H1 (cell line): ENCODE measurements around the gene MSI2. TPM values are rescaled to one million over a fixed set of nuclear protein-coding genes. Genes with fewer than 3 reads are reported as not detected.

Experiments
- CTCF ChIA-PET: fragments of 300-600 bp; sonication (Branson Sonifier 250); formaldehyde crosslinking; loops from one replicate; lab custom pipeline; 2021; ENCODE audit not compliant: partially characterized antibody; lab: Charles Lee
- POLR2A ChIA-PET: fragments of 300-600 bp; sonication (Branson Sonifier 250); formaldehyde crosslinking; loops from one replicate; lab custom pipeline; 2021; ENCODE audit warnings: inconsistent platforms; ENCODE audit not compliant: partially characterized antibody; lab: Charles Lee
- DNase-seq, 2 experiments: peaks; one replicate each; pipeline versions ENCODE4 v3.0.0 to v3.0.0-alpha.2; 2010 to 2022; ENCODE audit warnings: low spot score in 2 of 2, low read depth in 1 of 2, mixed read lengths in 1 of 2
- FAIRE-seq: peaks from 2 replicates; lab custom pipeline; 2011; peaks lifted over from hg19 to GRCh38; lab: Jason Lieb, UNC
- H2AFZ ChIP-seq: 2 replicates; pipeline ENCODE4 v1.8.1; 2012; ENCODE audit warnings: low read length, inconsistent platforms
- H2AK5ac ChIP-seq: 2 replicates; pipeline ENCODE4 v1.6.1; 2013; ENCODE audit warnings: low read depth, low read length
- H2BK120ac ChIP-seq: replicated peaks from 2 replicates; pipeline ENCODE3; 2013; ENCODE audit warnings: low read depth, low read length, inconsistent platforms
- H2BK12ac ChIP-seq: 2 replicates; pipeline ENCODE4 v1.6.1; 2013; ENCODE audit warnings: low read depth, low read length
- H2BK15ac ChIP-seq: 2 replicates; pipeline ENCODE4 v1.6.1; 2013; ENCODE audit warnings: low read length
- H2BK20ac ChIP-seq: 2 replicates; pipeline ENCODE4 v1.6.1; 2013; ENCODE audit warnings: low read length
- H2BK5ac ChIP-seq: 2 replicates; pipeline ENCODE4 v1.6.1; 2013; ENCODE audit warnings: low read depth, low read length
- H3K14ac ChIP-seq: 2 replicates; pipeline ENCODE4 v1.6.1; 2013; ENCODE audit warnings: inconsistent platforms; ENCODE audit not compliant: insufficient read length
- H3K18ac ChIP-seq: 2 replicates; pipeline ENCODE4 v1.6.1; 2013; ENCODE audit warnings: low read length; ENCODE audit errors: extremely low read depth
- H3K23ac ChIP-seq: 2 replicates; pipeline ENCODE4 v1.6.1; 2013; ENCODE audit warnings: inconsistent platforms; ENCODE audit not compliant: insufficient read length
- H3K23me2 ChIP-seq: 2 replicates; pipeline ENCODE4 v1.6.1; 2013; ENCODE audit warnings: low read depth, low read length
- H3K27ac ChIP-seq: 2 replicates; pipeline ENCODE4 v1.6.1; 2011; ENCODE audit warnings: low read depth, low read length, inconsistent platforms
- H3K27me3 ChIP-seq, 4 experiments: replicated peaks in 1 of 4; 1 replicate in 1 of 4; 2 replicates in 3 of 4; pipeline versions ENCODE4 v1.6.1 to v1.8.1; 2011 to 2013; ENCODE audit warnings: low read length in 3 of 4, mild to moderate bottlenecking in 3 of 4, inconsistent platforms in 2 of 4, mixed read lengths in 2 of 4, moderate library complexity in 1 of 4; ENCODE audit not compliant: control insufficient read depth in 3 of 4, insufficient read depth in 3 of 4; ENCODE audit errors: extremely low read depth in 1 of 4
- H3K36me3 ChIP-seq, 4 experiments: 2 replicates each; pipeline versions ENCODE4 v1.6.1 to v1.8.1; 2011 to 2013; ENCODE audit warnings: mild to moderate bottlenecking in 4 of 4, low read length in 3 of 4, moderate library complexity in 2 of 4, control low read depth in 1 of 4, inconsistent platforms in 1 of 4; ENCODE audit not compliant: insufficient read depth in 4 of 4, control insufficient read depth in 2 of 4
- H3K4ac ChIP-seq: replicated peaks from 2 replicates; pipeline ENCODE3; 2013; ENCODE audit warnings: low read length, low read depth, mixed read lengths, inconsistent platforms; ENCODE audit not compliant: insufficient read length
- H3K4me1 ChIP-seq, 4 experiments: replicated peaks in 1 of 4; 1 replicate in 1 of 4; 2 replicates in 3 of 4; pipeline versions ENCODE4 v1.6.1 to v1.8.1; 2011 to 2013; ENCODE audit warnings: low read length in 3 of 4, inconsistent platforms in 2 of 4, mixed read lengths in 1 of 4; ENCODE audit not compliant: insufficient read depth in 4 of 4, control insufficient read depth in 3 of 4
- H3K4me2 ChIP-seq, 2 experiments: 2 replicates each; pipeline versions ENCODE4 v1.6.1 to v1.8.1; 2011 to 2013; ENCODE audit warnings: low read depth in 2 of 2, low read length in 2 of 2, control low read depth in 1 of 2, inconsistent platforms in 1 of 2, mild to moderate bottlenecking in 1 of 2; ENCODE audit not compliant: insufficient read depth in 1 of 2
- H3K4me3 ChIP-seq, 4 experiments: fragments of 200-600, 300-600 bp in 1 of 4; sonication (generic), shearing (Covaris generic), sonication (Bioruptor Twin) in 1 of 4; 2 replicates each; pipeline versions ENCODE4 v1.5.1 to v1.8.1; 2011 to 2016; ENCODE audit warnings: low read length in 4 of 4, low read depth in 3 of 4, control low read depth in 2 of 4, inconsistent platforms in 2 of 4, mild to moderate bottlenecking in 2 of 4, mixed read lengths in 1 of 4, moderate library complexity in 1 of 4; ENCODE audit not compliant: insufficient read depth in 2 of 4; ENCODE audit errors: extremely low read depth in 1 of 4
- H3K56ac ChIP-seq: replicated peaks from 2 replicates; pipeline ENCODE3; 2013; ENCODE audit warnings: low read depth, mild to moderate bottlenecking, mixed read lengths, low read length, inconsistent platforms; ENCODE audit not compliant: insufficient read length
- H3K79me1 ChIP-seq: 2 replicates; pipeline ENCODE4 v1.6.1; 2013; ENCODE audit warnings: low read depth, low read length, control low read depth
- H3K79me2 ChIP-seq, 2 experiments: 2 replicates each; pipeline versions ENCODE4 v1.6.1 to v1.8.1; 2012 to 2013; ENCODE audit warnings: low read length in 2 of 2, mild to moderate bottlenecking in 2 of 2, inconsistent platforms in 1 of 2; ENCODE audit not compliant: insufficient read depth in 2 of 2, control insufficient read depth in 1 of 2
- H3K9ac ChIP-seq, 4 experiments: replicated peaks in 1 of 4; 1 replicate in 1 of 4; 2 replicates in 3 of 4; pipeline versions ENCODE4 v1.6.1 to v1.8.1; 2011 to 2013; ENCODE audit warnings: low read depth in 3 of 4, low read length in 3 of 4, control low read depth in 2 of 4, mild to moderate bottlenecking in 2 of 4, moderate library complexity in 2 of 4, inconsistent platforms in 1 of 4; ENCODE audit errors: extremely low read depth in 1 of 4
- H3K9me3 ChIP-seq, 2 experiments: 2 replicates each; pipeline versions ENCODE4 v1.6.1 to v1.8.1; 2012 to 2013; ENCODE audit warnings: mild to moderate bottlenecking in 2 of 2, moderate library complexity in 2 of 2, control low read depth in 1 of 2, inconsistent platforms in 1 of 2, low read depth in 1 of 2, low read length in 1 of 2, mixed read lengths in 1 of 2; ENCODE audit not compliant: insufficient read depth in 2 of 2
- H4K20me1 ChIP-seq, 2 experiments: replicated peaks in 1 of 2; 2 replicates each; pipeline versions ENCODE3 to v1.8.1; 2011 to 2013; ENCODE audit warnings: inconsistent platforms in 2 of 2, low read length in 2 of 2, mild to moderate bottlenecking in 1 of 2; ENCODE audit not compliant: insufficient read depth in 2 of 2, control insufficient read depth in 1 of 2
- H4K5ac ChIP-seq: 2 replicates; pipeline ENCODE4 v1.6.1; 2013; ENCODE audit warnings: low read length, low read depth, mixed read lengths, inconsistent platforms; ENCODE audit not compliant: insufficient read length
- H4K8ac ChIP-seq: 2 replicates; pipeline ENCODE4 v1.8.0; 2013; ENCODE audit warnings: mild to moderate bottlenecking, moderate library complexity, low read length, inconsistent platforms; ENCODE audit not compliant: insufficient read depth; ENCODE audit errors: extremely low read depth
- H4K91ac ChIP-seq: replicated peaks from 2 replicates; pipeline ENCODE3; 2013; ENCODE audit warnings: low read length, mixed read lengths, inconsistent platforms; ENCODE audit not compliant: insufficient read length
- JUND ChIP-seq: IDR thresholded peaks from 2 replicates; pipeline ENCODE4 v1.6.1; 2011; ENCODE audit warnings: mild to moderate bottlenecking, improper control_type of control experiment, low read length
- whole genome bisulfite sequencing, 2 experiments: shearing (Covaris generic) in 1 of 2; methylation state at CpG; one replicate each; pipeline versions ENCODE4 v1.1.6 to v1.1.7; 2013 to 2015; ENCODE audit warnings: low lambda C conversion rate in 2 of 2, mixed read lengths in 2 of 2, inconsistent platforms in 1 of 2, low coverage in 1 of 2, missing lambda C conversion rate in 1 of 2; ENCODE audit not compliant: insufficient replicate concordance in 2 of 2, insufficient coverage in 1 of 2, insufficient read length in 1 of 2; ENCODE audit errors: extremely low coverage in 1 of 2, missing lambda C conversion rate in 1 of 2; 5-methylcytosine and 5-hydroxymethylcytosine counted together
- polyA plus RNA-seq, 7 experiments: library from polyadenylated mRNA; depleted of rRNA in 3 of 7; stranded (reverse) in 5 of 7; unstranded in 2 of 7; fragments of >200 nt in 5 of 7; fragments of 200-250 nt in 2 of 7; gene quantifications; 1 replicate in 5 of 7; 2 replicates in 1 of 7; 4 replicates in 1 of 7; pipeline versions ENCODE4 v1.2.1 to v1.2.3, GENCODE V29; 2011 to 2013; ENCODE audit warnings: missing spikeins in 2 of 7, mixed read lengths in 2 of 7
- total RNA-seq: library from RNA; stranded (reverse); fragmentation: NEBNext Ultra II Directional; extraction: Animal tissue kit (Norgen Biotek cat#: 25700); gene quantifications from 2 replicates; pipeline ENCODE4 v1.2.1, GENCODE V29; 2021

The MSI2 gene
- total and polyA plus RNA-seq, 2 of the 8 experiments (the other 6 are each of a cell fraction or from before 2014, with no cell fraction given), result 36.7 to 80.6 TPM

DNA sequence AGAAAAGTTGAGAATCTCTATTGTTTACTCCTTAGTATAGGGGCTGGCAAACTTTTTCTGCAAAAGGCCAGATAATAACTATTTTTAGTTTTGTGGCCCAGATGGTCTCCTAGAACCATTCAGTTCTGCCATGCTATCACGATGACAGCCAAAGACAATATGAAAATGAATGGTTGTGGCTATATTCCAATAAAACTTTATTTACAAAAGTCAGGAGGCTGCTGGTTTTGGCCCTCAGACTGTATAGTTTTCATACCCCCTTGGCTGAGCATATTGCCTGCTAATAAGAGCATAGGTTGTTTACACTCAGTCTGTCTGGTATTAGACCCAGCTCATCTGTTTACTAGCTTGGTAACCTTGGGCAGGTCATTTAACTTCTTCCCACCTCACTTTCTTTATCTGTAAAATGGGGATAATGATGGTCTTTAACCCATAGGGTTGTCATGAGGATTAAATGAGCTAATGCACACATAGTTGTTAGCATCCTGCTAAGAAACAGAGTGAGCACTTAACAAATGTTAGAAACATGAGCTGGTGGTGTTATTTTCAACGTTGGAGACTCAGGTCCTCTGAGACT lies 156.3 kb downstream of the MSI2 start:
- FAIRE-seq, result no peak
- CTCF ChIA-PET, result interaction anchor here (1.0 to 1.7 kb wide), 4 partner anchors 11 to 259 kb away, joined by 4 to 8 read pairs (median 4); no protein-coding TSS in a partner anchor
- peaks cover 0 to 59% of the 10 kb centered on the region in 2 experiments; a peak in 2 of 4 replicates for H3K79me2 ChIP-seq

More for the DNA sequence above, 156.3 kb downstream of the MSI2 start:
- Histone ChIP-seq H2BK15ac (no peak overlapping the region), H3K18ac (no peak overlapping the region), H2AK5ac (no peak overlapping the region), H3K14ac (no peak overlapping the region), H2BK5ac (no peak overlapping the region), H3K4me3 (no peak overlapping the region), H2BK12ac (no peak overlapping the region), H3K23ac (no peak overlapping the region), H3K9ac (no peak overlapping the region), H3K4ac (no peak overlapping the region), H3K27ac (no peak overlapping the region), H2BK120ac (no peak overlapping the region), H3K56ac (no peak overlapping the region), H3K4me2 (no peak overlapping the region), H4K8ac (no peak overlapping the region), H3K23me2 (no peaks in the 10 kb centered on the region), H3K4me1 (peaks cover 4 to 18% (median 13%) of the 10 kb centered on the region in 4 experiments; a peak in 6 of 7 replicates), H3K36me3 (peaks cover 0 to 2% (median 0%) of the 10 kb centered on the region in 4 experiments; a peak in 1 of 8 replicates), H3K79me1 (peaks cover 2% of the 10 kb centered on the region; the same call in 1 of the 2 replicates), H4K5ac (no peak overlapping the region), H2BK20ac (0 out of 2 replicates have a peak overlapping the region, but pooled peaks have one; percentile 48), H4K20me1 (peaks cover 2 to 3% of the 10 kb centered on the region in 2 experiments), H3K27me3 (no peaks in the 10 kb centered on the region), H2AFZ (no peak overlapping the region), H3K9me3 (no peaks in the 10 kb centered on the region), H4K91ac (no peak overlapping the region)
- 69% methylated on average over 2 of the region's 2 CpGs; no CpG with 5 or more reads in 1 of the 2 experiments for WGBS, 2 experiments
- no peak for DNase-seq
- no peak for TF ChIP-seq JUND
- POLR2A ChIA-PET, result no interaction called here
